Stimulated activated naive CD8-positive, alpha-beta T cell treated with anti-CD3 and anti-CD28 coated beads, Interleukin-15, amount 100 ng/mL, for 72 hours (primary cell): ENCODE data around the gene MAJIN.
"Not testable (repeated sequence)": the region's sequence is repeated elsewhere in the genome, so short reads cannot be mapped to it uniquely, and the experiment has no call there.

Experiments used
- ATAC-seq: fragments of 150-1000 bp; cut with Tn5 transposase; 2 replicates; pipeline ENCODE4 v1.10.0; 2021; ENCODE audit warnings: mild to moderate bottlenecking, moderate library complexity
- DNase-seq, 2 donors: peaks; one replicate each; pipeline ENCODE4 v3.0.0; 2021 to 2022
- H3K27ac Mint-ChIP-seq, 2 donors: one replicate each; pipeline ENCODE4 v1.8.0; 2022; ENCODE audit warnings: mild to moderate bottlenecking in 2 of 2, mixed read lengths in 2 of 2, moderate library complexity in 2 of 2
- H3K27me3 Mint-ChIP-seq: one replicate; pipeline ENCODE4 v1.8.0; 2022; ENCODE audit warnings: mixed read lengths
- H3K4me1 Mint-ChIP-seq: one replicate; pipeline ENCODE4 v1.8.0; 2022; ENCODE audit warnings: mild to moderate bottlenecking, mixed read lengths
- H3K4me3 Mint-ChIP-seq, 2 donors: one replicate each; pipeline ENCODE4 v1.8.0; 2022; ENCODE audit warnings: mild to moderate bottlenecking in 2 of 2, mixed read lengths in 2 of 2, moderate library complexity in 1 of 2
- H3K9me3 Mint-ChIP-seq, 2 donors: one replicate each; pipeline ENCODE4 v1.8.0; 2022; ENCODE audit warnings: mixed read lengths in 2 of 2

The MAJIN gene, protein sequence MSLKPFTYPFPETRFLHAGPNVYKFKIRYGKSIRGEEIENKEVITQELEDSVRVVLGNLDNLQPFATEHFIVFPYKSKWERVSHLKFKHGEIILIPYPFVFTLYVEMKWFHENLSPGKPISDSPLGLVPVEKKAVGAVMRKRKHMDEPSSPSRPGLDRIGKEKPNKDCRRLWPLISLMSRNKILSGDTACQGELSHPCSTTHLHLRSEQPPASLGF

DNA sequence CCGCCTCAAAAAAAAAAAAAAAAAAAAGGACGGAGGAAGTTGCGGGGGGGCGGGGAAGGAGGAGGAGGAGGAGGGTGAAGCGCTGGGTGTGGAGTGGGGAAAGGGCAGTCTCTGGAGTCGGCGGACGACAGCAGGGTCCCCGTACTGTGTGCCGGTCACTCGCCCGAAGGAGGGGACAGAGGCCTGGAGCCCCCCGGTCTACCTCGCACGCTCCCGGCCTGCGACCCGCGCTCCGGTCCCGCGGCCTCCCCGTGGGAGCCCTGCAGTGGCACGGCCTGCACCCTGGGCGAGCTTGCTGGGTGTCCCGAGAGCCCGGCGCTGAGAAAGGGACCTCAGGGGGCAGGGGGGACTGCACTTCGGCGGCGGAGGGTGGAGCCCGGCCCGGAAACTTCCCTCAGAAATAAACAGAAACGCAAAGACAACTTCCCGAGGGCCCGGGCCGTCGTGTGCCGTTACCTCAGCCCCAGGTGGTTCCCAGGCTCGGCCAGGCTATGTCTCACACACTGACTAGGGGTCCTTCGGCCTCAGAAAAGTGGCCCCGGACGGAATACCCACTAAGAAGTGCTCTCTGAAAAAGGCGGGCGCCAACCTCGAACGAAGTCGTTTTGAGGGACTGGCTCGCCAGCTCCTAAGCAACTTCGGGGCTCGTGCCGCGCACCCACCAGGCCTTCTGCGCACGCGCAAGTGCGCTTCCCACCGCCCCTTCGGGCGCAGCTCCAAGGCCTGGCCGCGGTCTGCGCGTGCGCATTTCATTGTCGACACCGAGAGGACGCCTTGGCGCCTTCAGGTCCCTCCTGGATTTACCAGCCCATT lies at the start of gene MAJIN:
Gene MAJIN (minus strand): TSS at position 688 of the 813 bp plus-strand sequence. CDS start 12,703 bp downstream, outside the sequence.
- H3K27ac Mint-ChIP-seq, result peak within 1 kb of the TSS; percentile 90 to 97
- H3K27me3 Mint-ChIP-seq, result no peaks in the 10 kb centered on the region
- DNase-seq, result peak; percentile 89
- H3K4me3 Mint-ChIP-seq, result peak within 1 kb of the TSS; percentile 67 to 69
- H3K4me1 Mint-ChIP-seq, result peaks cover 59% of the 10 kb centered on the region
- ATAC-seq, result peak; percentile 69
- H3K9me3 Mint-ChIP-seq, result no peaks in the 10 kb centered on the region

DNA sequence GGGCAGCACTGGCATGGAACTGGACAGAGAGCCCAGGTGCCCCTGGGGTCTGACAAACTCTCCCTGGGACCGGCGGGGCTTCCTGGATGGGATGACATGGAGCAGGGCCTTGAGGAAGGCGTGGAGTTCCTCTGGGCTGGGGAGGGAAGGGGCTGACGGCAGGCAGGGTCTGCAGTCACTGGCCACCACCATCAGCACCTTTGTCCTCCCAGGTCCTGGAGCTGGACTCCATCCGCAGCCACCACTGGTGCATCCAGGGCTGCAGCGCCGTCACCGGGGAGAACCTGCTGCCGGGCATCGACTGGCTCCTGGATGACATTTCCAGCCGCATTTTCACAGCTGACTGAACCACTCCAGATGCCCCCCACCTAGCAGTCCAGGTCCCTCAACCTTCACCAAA lies 49.6 kb upstream of the MAJIN start:
- Mint-ChIP-seq H3K27me3 (no peaks in the 10 kb centered on the region), H3K9me3 (no peaks in the 10 kb centered on the region), H3K4me3 (no peak overlapping the region), H3K4me1 (peaks cover 11% of the 10 kb centered on the region), H3K27ac (no peak overlapping the region)
- no peak for ATAC-seq
- no peak for DNase-seq

DNA sequence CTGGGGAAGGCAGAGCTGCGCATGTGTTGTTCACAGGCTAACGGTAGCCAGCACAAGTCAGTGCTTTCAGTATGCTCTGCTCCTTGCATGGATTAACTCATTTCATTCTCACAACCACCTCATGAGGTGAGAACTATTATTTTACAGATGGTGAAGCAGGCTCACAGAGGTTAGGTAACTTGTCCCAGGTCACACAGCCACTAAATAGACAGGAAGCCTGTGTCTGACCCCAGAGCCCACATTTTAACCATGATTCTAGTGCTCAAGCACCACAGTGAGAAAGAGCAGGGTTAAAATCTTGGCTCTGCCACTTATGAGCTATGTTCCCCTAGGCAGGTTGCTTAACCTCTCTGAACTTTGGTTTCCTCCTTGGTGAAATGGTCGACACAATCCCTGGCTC lies 49.1 kb upstream of the MAJIN start:
- no peak overlapping the region for H3K4me3 Mint-ChIP-seq
- no peaks in the 10 kb centered on the region for H3K9me3 Mint-ChIP-seq
- peaks cover 16% of the 10 kb centered on the region for H3K4me1 Mint-ChIP-seq
- DNase-seq (no peak), ATAC-seq (no peak)
- no peak overlapping the region for H3K27ac Mint-ChIP-seq
- H3K27me3 Mint-ChIP-seq, result no peaks in the 10 kb centered on the region

DNA sequence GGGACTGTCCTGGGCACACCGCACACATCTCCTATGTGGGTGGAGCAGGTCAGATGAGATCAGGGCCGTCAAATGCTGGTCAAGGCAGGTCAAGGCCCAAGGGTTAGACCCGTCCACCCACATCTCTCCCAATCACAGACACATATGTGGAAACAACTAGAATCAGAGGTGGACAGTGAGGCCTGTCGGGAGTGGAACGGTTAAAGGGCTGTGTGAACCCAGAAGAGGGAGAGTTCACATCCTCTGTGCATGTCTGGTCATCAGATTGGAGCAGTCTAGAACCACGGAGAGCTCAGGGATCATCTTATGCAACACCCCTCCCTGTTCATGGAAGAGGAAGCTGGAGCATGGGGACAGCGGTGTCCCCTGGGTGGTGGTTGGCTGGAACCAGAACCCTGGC lies 47.9 kb upstream of the MAJIN start:
- ATAC-seq (no peak), DNase-seq (no peak)
- peaks cover 25% of the 10 kb centered on the region for H3K4me1 Mint-ChIP-seq
- no peaks in the 10 kb centered on the region for H3K27me3 Mint-ChIP-seq
- no peak overlapping the region for H3K4me3 Mint-ChIP-seq
- H3K27ac Mint-ChIP-seq, result no peak overlapping the region
- H3K9me3 Mint-ChIP-seq, result no peaks in the 10 kb centered on the region

- Mint-ChIP-seq H3K9me3 (no peaks in the 10 kb centered on the region), H3K27ac (no peak overlapping the region), H3K4me1 (peaks cover 32% of the 10 kb centered on the region), H3K4me3 (no peak overlapping the region), H3K27me3 (no peaks in the 10 kb centered on the region)
- ATAC-seq, result no peak
- DNase-seq, result no peak
Observed at GRCh38 chr11:65017937-65018336, 46.0 kb upstream of the MAJIN start.

GRCh38 chr11:65016705-65017104 lies 44.8 kb upstream of the MAJIN start:
- DNase-seq (no peak), ATAC-seq (no peak)
- Mint-ChIP-seq H3K9me3 (no peaks in the 10 kb centered on the region), H3K27me3 (no peaks in the 10 kb centered on the region), H3K27ac (peak overlapping the region in 1 of 2 donors; percentile 70), H3K4me3 (no peak overlapping the region), H3K4me1 (peaks cover 36% of the 10 kb centered on the region)

GRCh38 chr11:65014726-65015227 lies 42.9 kb upstream of the MAJIN start:
- no peak for ATAC-seq
- no peak for DNase-seq
- Mint-ChIP-seq H3K27ac (peak overlapping the region; percentile 94), H3K4me1 (peaks cover 36% of the 10 kb centered on the region), H3K27me3 (no peaks in the 10 kb centered on the region), H3K9me3 (no peaks in the 10 kb centered on the region), H3K4me3 (peak overlapping the region; percentile 91 to 92)

DNA sequence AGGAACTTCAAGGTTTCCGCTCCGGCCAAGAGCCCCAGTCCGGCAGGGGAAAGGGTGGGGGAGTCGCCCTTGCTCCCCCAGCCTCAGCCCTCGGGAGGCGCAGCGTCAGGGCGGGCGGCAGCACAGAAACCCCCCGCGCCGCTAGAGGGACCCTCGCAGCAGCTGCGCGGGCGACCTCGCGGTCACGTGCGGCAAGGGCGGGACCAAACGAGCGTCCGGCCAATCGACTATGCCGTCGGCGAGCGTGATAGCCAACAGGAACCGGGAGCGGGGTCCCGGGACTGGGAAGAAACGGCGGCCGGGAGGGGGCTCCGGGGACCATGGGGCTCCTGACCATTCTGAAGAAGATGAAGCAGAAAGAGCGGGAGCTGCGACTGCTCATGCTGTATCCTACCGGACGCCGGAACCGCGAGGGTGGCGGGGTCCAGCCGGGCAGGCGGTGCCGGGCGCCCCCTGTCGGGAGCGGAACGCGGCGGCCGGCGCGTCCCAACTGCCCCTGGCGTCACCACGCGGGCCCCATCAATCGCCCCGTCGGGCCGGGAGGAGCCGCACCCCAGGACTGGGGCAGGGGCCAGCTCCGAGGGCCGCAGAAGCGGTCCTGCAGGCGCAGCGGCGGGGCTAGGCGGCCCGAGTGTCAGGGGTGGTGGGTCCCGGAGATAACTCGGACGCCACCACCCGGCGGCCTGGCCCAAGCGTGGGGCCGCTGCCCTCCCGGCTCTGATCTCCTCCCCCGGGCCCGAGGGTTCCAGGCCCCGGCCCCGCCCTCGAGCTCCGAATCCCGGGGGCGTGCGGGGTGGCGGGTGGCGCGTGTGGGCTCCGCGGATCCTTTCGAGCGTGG lies 42.2 kb upstream of the MAJIN start, which contains the start of gene ARL2:
Gene ARL2 (plus strand): TSS at position 273 of the 838 bp plus-strand sequence. CDS start 48 bp downstream, at position 321.
- ATAC-seq (peak; percentile 82), DNase-seq (peak; percentile 92 to 93)
- H3K27ac Mint-ChIP-seq, result peak within 1 kb of the TSS; percentile 97 to 98

DNA sequence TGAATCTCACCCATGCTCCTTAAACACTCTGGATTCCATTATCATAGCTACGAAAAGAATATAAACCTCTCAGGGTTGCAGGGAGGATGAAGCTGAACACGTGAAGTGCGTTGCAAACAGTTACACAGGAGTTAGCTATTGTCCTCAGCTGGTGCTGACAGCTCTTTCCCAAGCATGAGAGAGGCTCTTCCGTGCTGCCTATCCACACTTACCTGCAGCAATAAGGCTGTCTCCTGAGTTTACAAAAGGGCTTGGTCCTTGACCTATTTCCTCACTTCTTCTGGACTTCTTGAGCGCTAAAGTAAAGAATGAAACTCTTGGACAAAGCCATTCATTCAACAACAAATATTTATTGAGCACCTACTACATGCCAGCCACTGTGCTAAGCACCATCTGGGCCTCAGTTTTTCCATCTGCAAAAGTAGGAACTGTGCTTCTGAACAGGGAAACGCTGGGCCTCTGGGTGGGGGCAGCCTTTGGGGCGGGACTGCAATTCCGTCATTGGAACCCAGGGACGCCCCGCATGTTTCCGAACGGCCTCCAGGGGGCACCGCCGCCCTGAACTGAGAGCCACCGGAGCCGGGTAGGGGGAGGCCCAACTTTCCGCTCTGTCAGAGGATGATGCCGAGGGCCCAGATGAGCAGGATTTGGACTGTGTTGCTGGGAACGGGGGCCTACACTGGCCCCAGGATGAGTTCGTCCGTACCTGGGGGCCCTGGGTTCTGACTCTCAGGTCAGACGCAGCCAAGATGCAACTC lies 41.4 kb upstream of the MAJIN start:
- Mint-ChIP-seq H3K27ac (peak overlapping the region; percentile 97 to 98), H3K4me1 (peaks cover 36% of the 10 kb centered on the region), H3K4me3 (peak overlapping the region; percentile 90 to 92), H3K27me3 (no peaks in the 10 kb centered on the region), H3K9me3 (no peaks in the 10 kb centered on the region)
- ATAC-seq, result peak; percentile 90
- DNase-seq, result peak; percentile 91 to 94

More for the DNA sequence above, 42.2 kb upstream of the MAJIN start, which contains the start of gene ARL2:
- Mint-ChIP-seq H3K4me3 (peak within 1 kb of the TSS; percentile 92), H3K9me3 (no peaks in the 10 kb centered on the region), H3K4me1 (peaks cover 36% of the 10 kb centered on the region), H3K27me3 (no peaks in the 10 kb centered on the region)

DNA sequence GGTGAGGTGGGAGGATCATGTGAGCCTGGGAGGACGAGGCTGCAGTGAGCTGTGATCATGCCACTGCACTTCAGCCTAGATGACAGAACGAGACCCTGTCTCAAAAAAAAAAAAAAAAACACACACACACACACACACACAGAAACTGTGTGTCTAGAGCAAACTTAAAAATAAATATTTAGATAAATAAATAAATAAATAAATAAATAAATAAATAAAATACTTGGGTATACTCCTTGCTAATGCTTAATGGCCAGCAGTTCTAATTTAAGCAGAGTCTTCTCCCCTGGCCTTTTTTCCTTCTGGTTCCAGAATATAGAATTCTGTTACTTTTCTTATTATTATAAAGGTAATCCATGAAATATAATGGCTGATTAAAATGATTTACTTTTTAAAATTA lies 37.0 kb upstream of the MAJIN start:
- Mint-ChIP-seq H3K27ac (no peak overlapping the region), H3K4me3 (no peak overlapping the region), H3K27me3 (no peaks in the 10 kb centered on the region), H3K4me1 (peaks cover 11% of the 10 kb centered on the region), H3K9me3 (no peaks in the 10 kb centered on the region)
- ATAC-seq, result no peak
- DNase-seq, result no peak

DNA sequence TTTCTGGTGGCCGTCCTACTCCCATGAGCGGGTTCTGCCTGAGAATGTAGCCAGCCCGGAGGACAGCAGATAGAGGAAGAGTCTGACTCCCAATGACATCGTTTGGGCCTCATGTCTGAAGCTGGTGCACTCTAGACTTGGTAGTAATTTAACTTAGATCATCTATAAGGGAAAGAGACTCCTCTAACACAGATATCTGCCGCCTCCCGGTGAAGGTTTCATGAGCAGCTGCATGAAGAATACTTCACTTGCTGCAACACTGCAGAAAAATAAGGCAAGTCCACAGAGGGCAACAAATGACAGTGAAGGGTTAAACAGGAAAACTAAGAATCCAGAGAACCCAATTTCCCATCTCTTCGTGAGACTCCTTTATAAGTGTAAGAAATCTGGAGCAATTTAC lies 36.1 kb upstream of the MAJIN start:
- H3K27me3 Mint-ChIP-seq, result no peaks in the 10 kb centered on the region
- no peak overlapping the region for H3K27ac Mint-ChIP-seq

GRCh38 chr11:65003968-65004367 lies 32.1 kb upstream of the MAJIN start:
- H3K9me3 Mint-ChIP-seq, H3K27ac Mint-ChIP-seq, ATAC-seq, H3K27me3 Mint-ChIP-seq, H3K4me1 Mint-ChIP-seq, DNase-seq, H3K4me3 Mint-ChIP-seq: not testable (repeated sequence)

More for the DNA sequence above, 36.1 kb upstream of the MAJIN start:
- no peak for ATAC-seq
- no peak overlapping the region for H3K4me3 Mint-ChIP-seq
- H3K4me1 Mint-ChIP-seq, result peaks cover 5% of the 10 kb centered on the region
- DNase-seq, result no peak
- H3K9me3 Mint-ChIP-seq, result no peaks in the 10 kb centered on the region

- ATAC-seq, result no peak
- Mint-ChIP-seq H3K27me3 (no peaks in the 10 kb centered on the region), H3K4me1 (peaks cover 8% of the 10 kb centered on the region), H3K9me3 (no peaks in the 10 kb centered on the region), H3K27ac (no peak overlapping the region), H3K4me3 (no peak overlapping the region)
- DNase-seq, result no peak
Observed at GRCh38 chr11:65003282-65003681, 31.4 kb upstream of the MAJIN start.

- ATAC-seq, result no peak
- Mint-ChIP-seq H3K27me3 (no peaks in the 10 kb centered on the region), H3K9me3 (no peaks in the 10 kb centered on the region), H3K4me3 (no peak overlapping the region), H3K4me1 (peaks cover 13% of the 10 kb centered on the region), H3K27ac (peak overlapping the region in 1 of 2 donors; percentile 21)
- no peak for DNase-seq
Observed at GRCh38 chr11:65002706-65003105, 30.8 kb upstream of the MAJIN start.

GRCh38 chr11:64999478-64999877 lies 27.6 kb upstream of the MAJIN start:
- H3K9me3 Mint-ChIP-seq, result no peaks in the 10 kb centered on the region
- H3K4me1 Mint-ChIP-seq, result peaks cover 25% of the 10 kb centered on the region
- DNase-seq, result no peak
- no peak overlapping the region for H3K27ac Mint-ChIP-seq
- no peak overlapping the region for H3K4me3 Mint-ChIP-seq
- peaks cover 18% of the 10 kb centered on the region for H3K27me3 Mint-ChIP-seq
- ATAC-seq, result no peak
